ENCODE results near the gene TSPAN9. TPM values are rescaled to one million over a fixed set of nuclear protein-coding genes. Genes with fewer than 3 reads are reported as not detected.

Gene TSPAN9
- total RNA-seq, 1 experiment from 2014 or later = 9.6 TPM

DNA sequence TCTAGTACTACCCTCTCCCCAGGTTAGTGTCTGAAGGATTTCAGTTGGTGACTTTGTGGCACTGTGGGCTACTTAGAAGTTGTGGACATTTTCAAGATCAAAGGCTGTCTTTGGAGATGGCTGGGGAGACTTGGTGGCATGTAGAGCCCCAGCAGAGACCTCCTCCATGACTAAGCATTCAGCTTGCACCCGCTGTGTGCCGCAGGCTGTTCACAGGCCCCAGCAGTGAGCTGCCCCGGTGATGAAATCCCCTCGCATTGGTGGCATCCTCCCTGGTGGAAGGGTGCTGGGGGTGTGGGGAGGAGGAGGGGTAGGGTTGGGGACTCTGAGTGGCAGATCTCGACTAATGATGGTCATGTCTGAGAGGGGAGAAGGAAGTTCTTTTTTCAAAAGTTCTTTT is 173.9 kb downstream of the TSPAN9 start:
- Histone ChIP-seq H3K9me2 (ENCODE audit: insufficient read depth) (no peaks in the 10 kb centered on the region), H2AFZ (no peak overlapping the region), H3K4me3 (no peak overlapping the region), H3K79me2 (ENCODE audit: low read depth) (no peaks in the 10 kb centered on the region), H3K4me1 (replicated peaks; ENCODE audit: insufficient read depth) (no peaks in the 10 kb centered on the region), H3F3A (ENCODE audit: insufficient read depth, low read depth) (no peaks in the 10 kb centered on the region), H3K27ac (no peak overlapping the region), H4K20me1 (ENCODE audit: insufficient read depth) (no peaks in the 10 kb centered on the region; the same call in 1 of the 2 replicates), H3K36me3 (ENCODE audit: low read depth) (no peaks in the 10 kb centered on the region), H3K4me2 (no peak overlapping the region), H3K9me3 (ENCODE audit: insufficient read depth, low read depth) (no peaks in the 10 kb centered on the region), H3K27me3 (ENCODE audit: insufficient read depth, low read depth) (peaks cover 11% of the 10 kb centered on the region; the same call in 1 of the 2 replicates)
- DNase-seq = no peak
- no TSS peak for BruUV-seq (replicated peaks)
- intact Hi-C loops (cut with micrococcal nuclease; ENCODE audit: unreplicated experiment) = no loop called here
- ChIA-PET POLR2A (ENCODE audit: unreplicated experiment) (no interaction called here), CTCF (interaction anchor here (0.6 kb wide), 1 partner anchor 1027 kb away, joined by 15 read pairs; no protein-coding TSS in a partner anchor)
- no peak for TF ChIP-seq EZH2 (IDR thresholded peaks at IDR 0.05; ENCODE audit: low read depth)
- TF ChIP-seq, protein P1, sequence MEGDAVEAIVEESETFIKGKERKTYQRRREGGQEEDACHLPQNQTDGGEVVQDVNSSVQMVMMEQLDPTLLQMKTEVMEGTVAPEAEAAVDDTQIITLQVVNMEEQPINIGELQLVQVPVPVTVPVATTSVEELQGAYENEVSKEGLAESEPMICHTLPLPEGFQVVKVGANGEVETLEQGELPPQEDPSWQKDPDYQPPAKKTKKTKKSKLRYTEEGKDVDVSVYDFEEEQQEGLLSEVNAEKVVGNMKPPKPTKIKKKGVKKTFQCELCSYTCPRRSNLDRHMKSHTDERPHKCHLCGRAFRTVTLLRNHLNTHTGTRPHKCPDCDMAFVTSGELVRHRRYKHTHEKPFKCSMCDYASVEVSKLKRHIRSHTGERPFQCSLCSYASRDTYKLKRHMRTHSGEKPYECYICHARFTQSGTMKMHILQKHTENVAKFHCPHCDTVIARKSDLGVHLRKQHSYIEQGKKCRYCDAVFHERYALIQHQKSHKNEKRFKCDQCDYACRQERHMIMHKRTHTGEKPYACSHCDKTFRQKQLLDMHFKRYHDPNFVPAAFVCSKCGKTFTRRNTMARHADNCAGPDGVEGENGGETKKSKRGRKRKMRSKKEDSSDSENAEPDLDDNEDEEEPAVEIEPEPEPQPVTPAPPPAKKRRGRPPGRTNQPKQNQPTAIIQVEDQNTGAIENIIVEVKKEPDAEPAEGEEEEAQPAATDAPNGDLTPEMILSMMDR (conservative IDR thresholded peaks at IDR 0.05) = no peak

DNA sequence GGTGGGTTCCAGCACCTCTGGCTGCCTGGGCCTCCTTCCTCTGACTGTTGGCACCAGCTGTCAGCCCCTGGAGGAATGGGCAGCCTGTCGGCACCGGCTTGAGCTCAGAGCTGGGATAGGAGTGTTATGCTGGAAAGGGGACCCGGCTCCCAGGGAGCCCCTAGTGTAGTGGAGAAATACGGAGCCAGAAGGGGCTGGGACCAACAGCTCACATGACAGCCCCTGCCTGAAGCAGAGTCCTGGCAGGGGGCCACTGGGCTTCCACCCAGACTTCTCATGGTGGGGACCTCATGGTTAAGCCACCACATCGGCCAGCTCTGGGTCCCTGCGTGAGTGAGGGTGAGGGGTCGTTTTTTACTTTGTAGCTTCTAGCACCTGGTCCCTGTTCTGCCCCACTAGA is 174.5 kb downstream of the TSPAN9 start:
- no peak overlapping the region for H3K27ac ChIP-seq
- no peaks in the 10 kb centered on the region for H3K79me2 ChIP-seq (ENCODE audit: low read depth)
- no peaks in the 10 kb centered on the region; the same call in 1 of the 2 replicates for H4K20me1 ChIP-seq (ENCODE audit: insufficient read depth)
- ChIA-PET CTCF (no interaction called here), POLR2A (ENCODE audit: unreplicated experiment) (no interaction called here)
- no peaks in the 10 kb centered on the region for H3K4me1 ChIP-seq (replicated peaks; ENCODE audit: insufficient read depth)
- H2AFZ ChIP-seq = no peak overlapping the region
- H3K36me3 ChIP-seq (ENCODE audit: low read depth) = no peaks in the 10 kb centered on the region
- TF ChIP-seq, protein P1 (conservative IDR thresholded peaks at IDR 0.05) = no peak
- no peak for TF ChIP-seq EZH2 (IDR thresholded peaks at IDR 0.05; ENCODE audit: low read depth)
- no peak overlapping the region for H3K4me2 ChIP-seq
- no peaks in the 10 kb centered on the region for H3K9me3 ChIP-seq (ENCODE audit: insufficient read depth, low read depth)
- no peak for DNase-seq
- intact Hi-C loops (cut with micrococcal nuclease; ENCODE audit: unreplicated experiment) = no loop called here
- H3K27me3 ChIP-seq (ENCODE audit: insufficient read depth, low read depth) = peaks cover 7% of the 10 kb centered on the region; the same call in 1 of the 2 replicates
- no peak overlapping the region for H3K4me3 ChIP-seq
- H3K9me2 ChIP-seq (ENCODE audit: insufficient read depth) = no peaks in the 10 kb centered on the region
- no TSS peak for BruUV-seq (replicated peaks)
- H3F3A ChIP-seq (ENCODE audit: insufficient read depth, low read depth) = no peaks in the 10 kb centered on the region

DNA sequence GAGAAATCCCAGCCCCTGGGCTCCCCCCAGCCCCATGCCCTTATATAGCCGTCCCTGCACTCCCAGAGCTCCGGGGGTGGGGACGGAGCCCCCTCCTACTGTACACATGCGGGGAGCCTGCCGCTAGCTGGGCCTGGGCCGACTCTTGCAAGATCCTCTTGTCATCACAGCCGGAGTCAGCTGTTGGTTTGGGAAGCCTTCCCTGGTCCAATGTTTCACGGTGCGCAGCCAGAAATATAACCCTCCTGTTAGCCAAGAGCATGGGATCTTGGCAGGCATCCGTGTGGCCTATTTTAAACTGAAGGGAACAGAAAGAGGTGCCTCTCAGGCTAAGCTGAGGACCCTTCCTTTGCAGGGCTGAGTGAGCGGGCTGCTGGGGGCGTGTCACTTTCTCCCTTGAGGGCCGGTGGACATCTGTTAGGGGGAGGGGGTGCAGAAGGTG is 175.3 kb downstream of the TSPAN9 start:
- ChIA-PET CTCF (no interaction called here), POLR2A (ENCODE audit: unreplicated experiment) (no interaction called here)
- TF ChIP-seq, protein P1 (conservative IDR thresholded peaks at IDR 0.05) = no peak
- TF ChIP-seq EZH2 (IDR thresholded peaks at IDR 0.05; ENCODE audit: low read depth) = no peak
- Histone ChIP-seq H3K79me2 (ENCODE audit: low read depth) (no peaks in the 10 kb centered on the region), H3K4me1 (replicated peaks; ENCODE audit: insufficient read depth) (no peaks in the 10 kb centered on the region), H3K27me3 (ENCODE audit: insufficient read depth, low read depth) (peaks cover 11% of the 10 kb centered on the region; the same call in 1 of the 2 replicates), H3K4me2 (no peak overlapping the region), H4K20me1 (ENCODE audit: insufficient read depth) (no peaks in the 10 kb centered on the region; the same call in 1 of the 2 replicates), H3K9me2 (ENCODE audit: insufficient read depth) (no peaks in the 10 kb centered on the region), H2AFZ (no peak overlapping the region), H3F3A (ENCODE audit: insufficient read depth, low read depth) (no peaks in the 10 kb centered on the region), H3K4me3 (no peak overlapping the region), H3K27ac (no peak overlapping the region), H3K36me3 (ENCODE audit: low read depth) (no peaks in the 10 kb centered on the region), H3K9me3 (ENCODE audit: insufficient read depth, low read depth) (no peaks in the 10 kb centered on the region)
- no peak for DNase-seq
- intact Hi-C loops (cut with micrococcal nuclease; ENCODE audit: unreplicated experiment) = no loop called here
- BruUV-seq (replicated peaks) = no TSS peak
